ENCODE data around the gene ADAMTS2. TPM values are rescaled to one million over a fixed set of nuclear protein-coding genes. Genes with fewer than 3 reads are reported as not detected.
A peak's percentile ranks its signal among the peaks of the same experiment; 100 is the strongest.

Gene ADAMTS2
- total and polyA plus RNA-seq, 2 of the 8 experiments (the other 6 are each of a cell fraction or from before 2014, with no cell fraction given) = 6.6 to 7.3 TPM

DNA sequence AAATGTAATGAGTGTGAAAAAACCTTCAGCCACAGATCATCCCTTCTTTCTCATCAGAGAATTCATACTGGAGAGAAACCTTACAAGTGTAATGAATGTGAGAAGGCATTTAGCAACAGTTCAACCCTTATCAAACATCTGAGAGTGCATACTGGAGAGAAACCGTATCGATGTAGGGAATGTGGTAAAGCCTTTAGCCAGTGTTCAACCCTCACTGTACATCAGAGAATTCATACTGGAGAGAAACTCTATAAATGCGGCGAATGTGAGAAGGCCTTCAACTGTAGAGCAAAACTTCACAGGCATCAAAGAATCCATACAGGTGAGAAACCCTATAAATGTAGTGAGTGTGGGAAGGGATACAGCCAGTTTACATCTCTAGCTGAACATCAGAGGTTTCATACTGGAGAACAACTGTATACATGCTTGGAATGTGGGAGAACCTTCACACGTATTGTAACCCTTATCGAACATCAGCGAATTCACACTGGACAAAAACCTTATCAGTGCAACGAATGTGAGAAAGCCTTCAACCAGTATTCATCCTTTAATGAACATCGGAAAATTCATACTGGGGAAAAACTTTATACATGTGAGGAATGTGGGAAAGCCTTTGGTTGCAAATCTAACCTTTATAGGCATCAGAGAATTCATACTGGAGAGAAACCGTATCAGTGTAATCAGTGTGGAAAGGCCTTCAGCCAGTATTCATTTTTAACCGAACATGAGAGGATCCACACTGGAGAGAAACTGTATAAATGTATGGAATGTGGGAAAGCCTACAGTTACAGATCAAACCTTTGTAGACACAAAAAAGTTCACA is 265.9 kb downstream of the ADAMTS2 start:
- H3K4me3 ChIP-seq (ENCODE audit: extremely low read depth in 1 of 4, insufficient read depth in 2 of 4, low read depth in 3 of 4, low read length in 4 of 4) = no peak overlapping the region
- FAIRE-seq (no peak), DNase-seq (ENCODE audit: low read depth in 1 of 2, low spot score in 2 of 2) (no peak)
- no peak overlapping the region for H4K5ac ChIP-seq (ENCODE audit: insufficient read length, low read depth, low read length)
- H2BK15ac ChIP-seq (ENCODE audit: low read length) = no peak overlapping the region
- 88% methylated on average over 11 of the region's 11 CpGs; no CpG with 5 or more reads in 1 of the 2 experiments for WGBS, 2 experiments (ENCODE audit: extremely low coverage in 1 of 2, insufficient coverage in 1 of 2, insufficient read length in 1 of 2, insufficient replicate concordance in 2 of 2, low coverage in 1 of 2, low lambda C conversion rate in 2 of 2, missing lambda C conversion rate in 1 of 2)
- H2BK12ac ChIP-seq (ENCODE audit: low read depth, low read length) = no peak overlapping the region
- no peak overlapping the region for H3K18ac ChIP-seq (ENCODE audit: extremely low read depth, low read length)
- no peak overlapping the region for H2BK20ac ChIP-seq (ENCODE audit: low read length)
- H3K36me3 ChIP-seq (ENCODE audit: control insufficient read depth in 2 of 4, insufficient read depth in 4 of 4, low read length in 3 of 4) = peaks cover 0 to 33% (median 10%) of the 10 kb centered on the region in 4 experiments; a peak in 4 of 8 replicates
- H3K4ac ChIP-seq (replicated peaks; ENCODE audit: insufficient read length, low read depth, low read length) = no peak overlapping the region
- H3K9ac ChIP-seq (replicated peaks in 1 of 4; ENCODE audit: extremely low read depth in 1 of 4, low read depth in 3 of 4, low read length in 3 of 4) = no peak overlapping the region
- no peak overlapping the region for H2AFZ ChIP-seq (ENCODE audit: low read length)
- H4K20me1 ChIP-seq (replicated peaks in 1 of 2; ENCODE audit: control insufficient read depth in 1 of 2, insufficient read depth in 2 of 2, low read length in 2 of 2) = no peaks in the 10 kb centered on the region
- no peak overlapping the region for H4K8ac ChIP-seq (ENCODE audit: extremely low read depth, insufficient read depth, low read length)
- H3K23ac ChIP-seq (ENCODE audit: insufficient read length) = no peak overlapping the region
- CTCF ChIA-PET (ENCODE audit: partially characterized antibody) = no interaction called here
- no peak overlapping the region for H3K14ac ChIP-seq (ENCODE audit: insufficient read length)
- no peaks in the 10 kb centered on the region for H3K79me1 ChIP-seq (ENCODE audit: low read depth, low read length)
- H4K91ac ChIP-seq (replicated peaks; ENCODE audit: insufficient read length, low read length) = no peak overlapping the region
- POLR2A ChIA-PET (ENCODE audit: partially characterized antibody) = interaction anchor here (0.8 kb wide), 1 partner anchor 17 kb away, joined by 3 read pairs; no protein-coding TSS in a partner anchor
- H3K23me2 ChIP-seq (ENCODE audit: low read depth, low read length) = no peaks in the 10 kb centered on the region
- no peaks in the 10 kb centered on the region for H3K79me2 ChIP-seq (ENCODE audit: control insufficient read depth in 1 of 2, insufficient read depth in 2 of 2, low read length in 2 of 2)
- no peak overlapping the region for H3K4me2 ChIP-seq (ENCODE audit: insufficient read depth in 1 of 2, low read depth in 2 of 2, low read length in 2 of 2)
- H3K9me3 ChIP-seq (ENCODE audit: insufficient read depth in 2 of 2, low read depth in 1 of 2, low read length in 1 of 2) = peaks cover 75 to 83% of the 10 kb centered on the region in 2 experiments
- H3K27me3 ChIP-seq (replicated peaks in 1 of 4; ENCODE audit: control insufficient read depth in 3 of 4, extremely low read depth in 1 of 4, insufficient read depth in 3 of 4, low read length in 3 of 4) = no peaks in the 10 kb centered on the region
- peak; percentile 95 for TF ChIP-seq ZNF274 (IDR thresholded peaks at IDR 0.05; ENCODE audit: borderline replicate concordance, extremely low read depth, low read length)
- no peak for TF ChIP-seq RAD21 (IDR thresholded peaks at IDR 0.05 in 1 of 2, conservative IDR thresholded peaks at IDR 0.05 in 1 of 2; ENCODE audit: low read depth in 2 of 2, low read length in 2 of 2)
- no peak overlapping the region for H2BK5ac ChIP-seq (ENCODE audit: low read depth, low read length)
- no peak overlapping the region for H3K56ac ChIP-seq (replicated peaks; ENCODE audit: insufficient read length, low read depth, low read length)
- no peak overlapping the region for H3K27ac ChIP-seq (ENCODE audit: low read depth, low read length)
- H3K4me1 ChIP-seq (replicated peaks in 1 of 4; ENCODE audit: control insufficient read depth in 3 of 4, insufficient read depth in 4 of 4, low read length in 3 of 4) = no peaks in the 10 kb centered on the region
- no peak overlapping the region for H2BK120ac ChIP-seq (replicated peaks; ENCODE audit: low read depth, low read length)
- H2AK5ac ChIP-seq (ENCODE audit: low read depth, low read length) = no peak overlapping the region
